GM19463 (cell line): ENCODE results near the gene CYSRT1.

Experiments
- ATAC-seq: cut with Tn5 transposase; IDR thresholded peaks from one replicate; pipeline ENCODE4 v1.9.1; 2021; ENCODE audit warnings: mild to moderate bottlenecking, moderate library complexity; ENCODE audit not compliant: unreplicated experiment

CYSRT1 gene

GRCh38 chr9:137205126-137206069 lies 19.6 kb upstream of the CYSRT1 start, which contains the start of the genes NDOR1 and TMEM203:
NDOR1 (plus strand) TSS chr9:137205700; CDS start chr9:137205778, 78 bp downstream.
TMEM203 (minus strand) TSS chr9:137205648; CDS start chr9:137205414, 234 bp downstream.
- ATAC-seq: no peak

GRCh38 chr9:137206602-137207001 lies 18.4 kb upstream of the CYSRT1 start:
- no peak for ATAC-seq

- no peak for ATAC-seq
These were observed 13.4 kb upstream of the CYSRT1 start for GRCh38 chr9:137211532-137211931.

- ATAC-seq: no peak
These were observed 12.5 kb upstream of the CYSRT1 start for GRCh38 chr9:137212520-137212919.

GRCh38 chr9:137213160-137214060 lies 11.6 kb upstream of the CYSRT1 start:
- no peak for ATAC-seq

GRCh38 chr9:137214620-137215019 lies 10.4 kb upstream of the CYSRT1 start:
- ATAC-seq: no peak

- ATAC-seq: no peak
These were observed 9.6 kb upstream of the CYSRT1 start for GRCh38 chr9:137215196-137215986.

GRCh38 chr9:137216188-137216965 lies 8.6 kb upstream of the CYSRT1 start:
- ATAC-seq: no peak

- no peak for ATAC-seq
These were observed 7.4 kb upstream of the CYSRT1 start for GRCh38 chr9:137217276-137218211.

- no peak for ATAC-seq
These were observed 6.7 kb upstream of the CYSRT1 start for GRCh38 chr9:137218212-137218753.

GRCh38 chr9:137218754-137219271 lies 6.2 kb upstream of the CYSRT1 start:
- no peak for ATAC-seq

- no peak for ATAC-seq
These were observed 5.1 kb upstream of the CYSRT1 start for GRCh38 chr9:137219757-137220316.

- ATAC-seq: no peak
These were observed 4.5 kb upstream of the CYSRT1 start for GRCh38 chr9:137220317-137221094.

GRCh38 chr9:137221095-137221505 lies 3.9 kb upstream of the CYSRT1 start:
- ATAC-seq: no peak

GRCh38 chr9:137221506-137222111 lies 3.4 kb upstream of the CYSRT1 start:
- no peak for ATAC-seq

GRCh38 chr9:137222190-137223077 lies 2.5 kb upstream of the CYSRT1 start, which contains the start of gene RNF208:
RNF208 (minus strand) TSS chr9:137222240; CDS start chr9:137221212, 1,028 bp downstream.
- no peak for ATAC-seq
